Breast epithelium (tissue), 4 donors: Measurements from ENCODE around the gene ZNF580. TPM values are rescaled to one million over a fixed set of nuclear protein-coding genes. Genes with fewer than 3 reads are reported as not detected.
A peak's percentile ranks its signal among the peaks of the same experiment; 100 is the strongest.

Source experiments
- DNase-seq, 2 donors: peaks; one replicate each; pipeline ENCODE4 v3.0.0-alpha.2; 2019; ENCODE audit warnings: low spot score in 2 of 2
- H3K27ac ChIP-seq, 2 donors: fragments of 200-600 bp; sonication (generic) in 1 of 2; one replicate each; pipeline ENCODE4 v1.5.1; 2016 to 2019; ENCODE audit warnings: mild to moderate bottlenecking in 1 of 2
- H3K27me3 ChIP-seq, 2 donors: fragments of 200-600 bp; sonication (generic) in 1 of 2; one replicate each; pipeline versions ENCODE4 v1.5.1 to v1.6.0; 2017 to 2019; ENCODE audit warnings: control low read depth in 1 of 2, mild to moderate bottlenecking in 1 of 2
- H3K36me3 ChIP-seq: fragments of 200-600 bp; one replicate; pipeline ENCODE4 v1.5.1; 2019
- H3K4me1 ChIP-seq, 2 donors: fragments of 200-600 bp; sonication (generic); one replicate each; pipeline ENCODE4 v1.5.1; 2016 to 2019; ENCODE audit warnings: control low read depth in 1 of 2
- H3K4me3 ChIP-seq, 3 donors: fragments of 200-600 bp; sonication (generic); 1 replicate in 2 of 3; 2 replicates in 1 of 3; pipeline ENCODE4 v1.5.1; 2016 to 2019; ENCODE audit warnings: mild to moderate bottlenecking in 3 of 3, moderate library complexity in 2 of 3
- H3K9me3 ChIP-seq, 2 donors: fragments of 200-600 bp; sonication (generic) in 1 of 2; one replicate each; pipeline ENCODE4 v1.5.1; 2016 to 2019; ENCODE audit warnings: control low read depth in 1 of 2
- CTCF ChIP-seq, 3 donors: fragments of 450-650 bp; IDR thresholded peaks; one replicate each; pipeline ENCODE4 v1.5.1; 2016 to 2017; ENCODE audit warnings: antibody characterized with exemption in 3 of 3, mild to moderate bottlenecking in 3 of 3, moderate library complexity in 3 of 3
- POLR2A ChIP-seq: fragments of 450-650 bp; IDR thresholded peaks from one replicate; pipeline ENCODE4 v1.6.1; 2016; ENCODE audit warnings: antibody characterized with exemption, mild to moderate bottlenecking, moderate library complexity
- POLR2AphosphoS5 ChIP-seq, 3 donors: sonication (generic); formaldehyde crosslinking; IDR thresholded peaks; one replicate each; pipeline ENCODE4 v1.6.1; 2017; ENCODE audit warnings: antibody characterized with exemption in 3 of 3
- intact Hi-C: fragments of 100-400 bp; cut with DNase I; formaldehyde crosslinking; loops from one replicate; pipeline ENCODE4 v1.15.1; 2023; ENCODE audit warnings: low total_unique reads
- total RNA-seq, 3 donors: library from RNA; depleted of rRNA; stranded (reverse); fragments of >200 nt; gene quantifications; one replicate each; pipeline ENCODE4 v1.1.0, GENCODE V29; 2016

Gene ZNF580
- total RNA-seq, 3 donors from 2014 or later: 21.0 to 24.3 (median 22.4) TPM

- no peak for DNase-seq
- H3K36me3 ChIP-seq: peaks cover 22% of the 10 kb centered on the region
Observed at GRCh38 chr19:55615543-55616394, 25.0 kb upstream of the ZNF580 start.

GRCh38 chr19:55616395-55616875 lies 24.4 kb upstream of the ZNF580 start:
- Histone ChIP-seq H3K9me3 (no peaks in the 10 kb centered on the region), H3K36me3 (peaks cover 22% of the 10 kb centered on the region), H3K4me3 (peak overlapping the region in 2 of 3 donors; percentile 1 to 5), H3K27ac (no peak overlapping the region), H3K27me3 (no peaks in the 10 kb centered on the region), H3K4me1 (no peaks in the 10 kb centered on the region)
- no peak for DNase-seq
- no peak for TF ChIP-seq POLR2AphosphoS5 (IDR thresholded peaks at IDR 0.05)
- TF ChIP-seq POLR2A: no peak
- no peak for TF ChIP-seq CTCF (IDR thresholded peaks at IDR 0.05)
- intact Hi-C loops: no loop called here

More at GRCh38 chr19:55615543-55616394, 25.0 kb upstream of the ZNF580 start:
- H3K27ac ChIP-seq: no peak overlapping the region
- H3K4me1 ChIP-seq: no peaks in the 10 kb centered on the region
- intact Hi-C loops: no loop called here
- no peaks in the 10 kb centered on the region for H3K9me3 ChIP-seq
- H3K4me3 ChIP-seq: no peak overlapping the region
- TF ChIP-seq POLR2AphosphoS5 (IDR thresholded peaks at IDR 0.05) (no peak), POLR2A (no peak), CTCF (IDR thresholded peaks at IDR 0.05) (no peak)
- H3K27me3 ChIP-seq: no peaks in the 10 kb centered on the region

GRCh38 chr19:55617426-55617825 lies 23.4 kb upstream of the ZNF580 start:
- Histone ChIP-seq H3K27ac (peak overlapping the region; percentile 6 to 58), H3K4me1 (no peaks in the 10 kb centered on the region), H3K9me3 (no peaks in the 10 kb centered on the region), H3K27me3 (no peaks in the 10 kb centered on the region), H3K4me3 (no peak overlapping the region), H3K36me3 (peaks cover 22% of the 10 kb centered on the region)
- intact Hi-C loops: no loop called here
- TF ChIP-seq POLR2AphosphoS5 (IDR thresholded peaks at IDR 0.05) (no peak), CTCF (IDR thresholded peaks at IDR 0.05) (no peak), POLR2A (no peak)
- no peak for DNase-seq

- Histone ChIP-seq H3K4me3 (no peak overlapping the region), H3K27ac (no peak overlapping the region), H3K9me3 (no peaks in the 10 kb centered on the region), H3K27me3 (no peaks in the 10 kb centered on the region), H3K4me1 (no peaks in the 10 kb centered on the region), H3K36me3 (peaks cover 22% of the 10 kb centered on the region)
- intact Hi-C loops: no loop called here
- DNase-seq: no peak
- TF ChIP-seq POLR2A (no peak), POLR2AphosphoS5 (IDR thresholded peaks at IDR 0.05) (no peak), CTCF (IDR thresholded peaks at IDR 0.05) (no peak)
Observed at GRCh38 chr19:55618426-55618825, 22.4 kb upstream of the ZNF580 start.

- H3K9me3 ChIP-seq: no peaks in the 10 kb centered on the region
- H3K4me1 ChIP-seq: no peaks in the 10 kb centered on the region
- DNase-seq: no peak
- intact Hi-C loops: no loop called here
- H3K4me3 ChIP-seq: no peak overlapping the region
- H3K36me3 ChIP-seq: peaks cover 17% of the 10 kb centered on the region
- H3K27ac ChIP-seq: no peak overlapping the region
- TF ChIP-seq POLR2A (no peak), POLR2AphosphoS5 (IDR thresholded peaks at IDR 0.05) (no peak), CTCF (IDR thresholded peaks at IDR 0.05) (no peak)
- H3K27me3 ChIP-seq: no peaks in the 10 kb centered on the region
Observed at GRCh38 chr19:55619286-55619685, 21.5 kb upstream of the ZNF580 start.
